Peyer's patch (tissue), 4 donors: ENCODE results near the gene C11orf97. TPM values are rescaled to one million over a fixed set of nuclear protein-coding genes. Genes with fewer than 3 reads are reported as not detected.
A peak's percentile ranks its signal among the peaks of the same experiment; 100 is the strongest.

Source experiments
- DNase-seq, 3 donors: peaks; one replicate each; pipeline ENCODE4 v3.0.0-alpha.2; 2017 to 2019
- H3K27ac ChIP-seq, 4 donors: fragments of 200-600 bp; sonication (generic); one replicate each; pipeline ENCODE4 v1.5.1; 2016 to 2019
- H3K27me3 ChIP-seq, 2 donors: fragments of 200-600 bp; sonication (generic); one replicate each; pipeline ENCODE4 v1.5.1; 2019
- H3K36me3 ChIP-seq, 3 donors: fragments of 200-600 bp; sonication (generic); one replicate each; pipeline ENCODE4 v1.5.1; 2016 to 2019
- H3K4me1 ChIP-seq, 4 donors: fragments of 200-600 bp; sonication (generic); one replicate each; pipeline ENCODE4 v1.5.1; 2016 to 2019
- H3K4me3 ChIP-seq, 4 donors: fragments of 200-600 bp; sonication (generic); 1 replicate in 3 of 4; 2 replicates in 1 of 4; pipeline ENCODE4 v1.5.1; 2016 to 2019; ENCODE audit warnings: mild to moderate bottlenecking in 1 of 4
- H3K9me3 ChIP-seq, 4 donors: fragments of 200-600 bp; sonication (generic); one replicate each; pipeline ENCODE4 v1.5.1; 2016 to 2019; ENCODE audit warnings: mild to moderate bottlenecking in 1 of 4
- POLR2A ChIP-seq, 2 donors: fragments of 450-650 bp; IDR thresholded peaks; one replicate each; pipeline ENCODE4 v1.5.1; 2017; ENCODE audit warnings: antibody characterized with exemption in 2 of 2, mild to moderate bottlenecking in 2 of 2, moderate library complexity in 2 of 2
- total RNA-seq, 4 donors: library from RNA; depleted of rRNA; stranded (reverse); fragments of >200 nt; gene quantifications; one replicate each; pipeline ENCODE4 v1.1.0, GENCODE V29; 2016
- TF ChIP-seq, protein P1 (sequence below), 6 experiments: fragments of 450-650 bp in 4 of 6; fragments of 200-600 bp in 2 of 6; sonication (generic) in 1 of 6; IDR thresholded peaks; one replicate each; pipeline ENCODE4 v1.5.1; 2017 to 2019; ENCODE audit warnings: antibody characterized with exemption in 6 of 6, mild to moderate bottlenecking in 3 of 6, moderate library complexity in 1 of 6

The C11orf97 gene
- total RNA-seq, 4 donors from 2014 or later, result not detected

DNA sequence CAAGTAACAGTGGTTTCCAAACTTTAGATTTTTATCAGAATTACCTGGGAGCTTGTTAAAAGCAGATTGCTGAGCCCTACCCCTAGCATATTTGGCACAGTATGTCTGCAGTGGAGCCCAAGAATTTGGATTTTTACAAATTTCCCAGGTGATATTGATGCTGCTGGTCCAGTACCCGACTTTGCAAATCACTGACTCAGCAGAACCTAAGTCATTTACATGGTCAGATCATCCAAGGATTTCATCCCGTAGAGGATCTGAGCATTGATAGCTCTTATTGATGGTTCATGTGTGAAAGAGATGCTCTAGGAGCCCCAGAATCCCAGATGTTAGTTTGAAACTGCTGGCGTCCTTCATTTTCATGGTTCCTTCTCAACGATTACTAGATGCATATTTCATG, 6.0 kb downstream of the C11orf97 start:
- Histone ChIP-seq H3K4me3 (no peak overlapping the region), H3K27ac (no peak overlapping the region), H3K36me3 (no peaks in the 10 kb centered on the region), H3K9me3 (no peaks in the 10 kb centered on the region), H3K27me3 (no peaks in the 10 kb centered on the region), H3K4me1 (peaks cover 0 to 3% (median 0%) of the 10 kb centered on the region in 4 donors)
- no peak for DNase-seq
- TF ChIP-seq, protein P1, sequence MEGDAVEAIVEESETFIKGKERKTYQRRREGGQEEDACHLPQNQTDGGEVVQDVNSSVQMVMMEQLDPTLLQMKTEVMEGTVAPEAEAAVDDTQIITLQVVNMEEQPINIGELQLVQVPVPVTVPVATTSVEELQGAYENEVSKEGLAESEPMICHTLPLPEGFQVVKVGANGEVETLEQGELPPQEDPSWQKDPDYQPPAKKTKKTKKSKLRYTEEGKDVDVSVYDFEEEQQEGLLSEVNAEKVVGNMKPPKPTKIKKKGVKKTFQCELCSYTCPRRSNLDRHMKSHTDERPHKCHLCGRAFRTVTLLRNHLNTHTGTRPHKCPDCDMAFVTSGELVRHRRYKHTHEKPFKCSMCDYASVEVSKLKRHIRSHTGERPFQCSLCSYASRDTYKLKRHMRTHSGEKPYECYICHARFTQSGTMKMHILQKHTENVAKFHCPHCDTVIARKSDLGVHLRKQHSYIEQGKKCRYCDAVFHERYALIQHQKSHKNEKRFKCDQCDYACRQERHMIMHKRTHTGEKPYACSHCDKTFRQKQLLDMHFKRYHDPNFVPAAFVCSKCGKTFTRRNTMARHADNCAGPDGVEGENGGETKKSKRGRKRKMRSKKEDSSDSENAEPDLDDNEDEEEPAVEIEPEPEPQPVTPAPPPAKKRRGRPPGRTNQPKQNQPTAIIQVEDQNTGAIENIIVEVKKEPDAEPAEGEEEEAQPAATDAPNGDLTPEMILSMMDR (IDR thresholded peaks at IDR 0.05), result no peak
- TF ChIP-seq POLR2A (IDR thresholded peaks at IDR 0.05), result no peak

DNA sequence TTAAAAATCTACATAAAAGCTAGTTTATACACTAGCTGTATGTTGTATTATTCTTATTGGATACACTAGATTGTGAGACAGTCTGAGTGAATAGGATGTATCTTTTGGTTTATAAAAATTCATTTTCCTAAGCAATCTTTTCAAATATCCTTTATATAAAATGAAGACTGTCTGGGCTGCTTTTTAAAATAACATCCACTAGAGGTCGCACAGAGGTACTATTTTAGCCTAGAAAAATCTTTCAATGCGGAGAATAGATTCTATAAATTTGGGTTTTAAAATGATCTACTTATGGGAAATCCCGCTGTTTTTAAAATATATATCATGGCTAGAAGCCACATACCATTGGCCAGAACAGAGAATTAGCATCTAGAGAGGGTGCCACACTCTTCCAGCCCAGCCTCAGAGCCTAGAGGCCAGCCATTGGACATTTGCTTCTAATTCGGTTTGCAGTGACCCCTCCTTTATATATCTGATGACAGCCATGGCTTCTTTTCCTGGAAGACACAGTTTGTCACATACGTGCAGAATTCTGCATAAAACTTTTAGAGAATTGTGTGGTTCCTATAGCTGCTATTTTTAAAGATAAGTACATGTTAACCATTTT, 7.3 kb downstream of the C11orf97 start:
- no peak overlapping the region for H3K27ac ChIP-seq
- no peaks in the 10 kb centered on the region for H3K4me1 ChIP-seq
- H3K27me3 ChIP-seq, result no peaks in the 10 kb centered on the region
- no peaks in the 10 kb centered on the region for H3K9me3 ChIP-seq
- no peak overlapping the region for H3K4me3 ChIP-seq
- TF ChIP-seq, protein P1 (IDR thresholded peaks at IDR 0.05), result peak; percentile 48 to 75 (median 69)
- TF ChIP-seq POLR2A (IDR thresholded peaks at IDR 0.05), result no peak
- H3K36me3 ChIP-seq, result no peaks in the 10 kb centered on the region
- no peak for DNase-seq

DNA sequence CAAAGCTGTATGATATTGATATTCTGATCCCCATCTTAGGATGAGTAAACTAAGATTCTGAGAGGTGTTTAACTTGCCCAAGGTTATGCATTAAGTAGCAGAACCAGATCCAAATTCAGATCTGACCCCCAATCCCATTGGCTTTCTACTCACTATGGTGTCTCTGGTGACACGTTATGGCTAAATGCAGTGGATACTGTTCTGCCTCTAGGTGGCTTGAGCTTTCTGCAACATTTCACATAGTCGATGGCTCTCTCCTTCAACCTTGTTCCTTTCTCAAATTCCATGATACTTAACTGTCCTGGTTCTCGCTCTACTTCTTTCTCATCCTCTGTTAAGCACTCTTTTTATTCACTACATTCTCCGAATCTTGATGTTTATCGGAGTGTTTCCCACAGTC, 9.4 kb downstream of the C11orf97 start:
- H3K36me3 ChIP-seq, result no peaks in the 10 kb centered on the region
- H3K9me3 ChIP-seq, result no peaks in the 10 kb centered on the region
- no peak overlapping the region for H3K27ac ChIP-seq
- TF ChIP-seq POLR2A (IDR thresholded peaks at IDR 0.05), result no peak
- TF ChIP-seq, protein P1 (IDR thresholded peaks at IDR 0.05), result peak in 4 of 6 experiments; percentile 20 to 69 (median 65)
- no peak for DNase-seq
- no peaks in the 10 kb centered on the region for H3K27me3 ChIP-seq
- H3K4me1 ChIP-seq, result peaks cover 0 to 7% (median 0%) of the 10 kb centered on the region in 4 donors
- H3K4me3 ChIP-seq, result no peak overlapping the region

DNA sequence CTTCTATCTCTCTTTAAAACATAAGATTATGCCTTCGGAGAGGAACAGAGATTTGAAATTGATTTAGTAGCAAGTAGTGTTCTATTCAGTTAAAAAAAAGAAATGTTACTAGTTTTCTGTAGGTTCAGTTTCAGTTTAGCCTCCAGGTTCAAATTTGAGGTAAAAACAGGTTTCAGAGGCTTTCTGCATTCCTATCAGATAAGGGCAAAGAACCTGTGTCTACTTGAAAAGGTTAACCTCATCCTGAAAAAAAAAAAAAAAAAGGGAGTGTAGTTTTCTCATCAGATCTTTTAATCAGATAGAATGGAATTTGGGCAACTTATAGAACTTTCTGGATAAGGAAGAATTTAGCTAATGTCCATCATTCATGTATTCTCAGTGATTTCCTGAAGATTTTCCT, 12.1 kb downstream of the C11orf97 start:
- H3K4me1 ChIP-seq, result peaks cover 0 to 7% (median 0%) of the 10 kb centered on the region in 4 donors
- H3K27ac ChIP-seq, result no peak overlapping the region
- no peaks in the 10 kb centered on the region for H3K9me3 ChIP-seq
- no peak for DNase-seq
- H3K4me3 ChIP-seq, result no peak overlapping the region
- no peaks in the 10 kb centered on the region for H3K27me3 ChIP-seq
- H3K36me3 ChIP-seq, result no peaks in the 10 kb centered on the region
- TF ChIP-seq, protein P1 (IDR thresholded peaks at IDR 0.05), result no peak
- TF ChIP-seq POLR2A (IDR thresholded peaks at IDR 0.05), result no peak

DNA sequence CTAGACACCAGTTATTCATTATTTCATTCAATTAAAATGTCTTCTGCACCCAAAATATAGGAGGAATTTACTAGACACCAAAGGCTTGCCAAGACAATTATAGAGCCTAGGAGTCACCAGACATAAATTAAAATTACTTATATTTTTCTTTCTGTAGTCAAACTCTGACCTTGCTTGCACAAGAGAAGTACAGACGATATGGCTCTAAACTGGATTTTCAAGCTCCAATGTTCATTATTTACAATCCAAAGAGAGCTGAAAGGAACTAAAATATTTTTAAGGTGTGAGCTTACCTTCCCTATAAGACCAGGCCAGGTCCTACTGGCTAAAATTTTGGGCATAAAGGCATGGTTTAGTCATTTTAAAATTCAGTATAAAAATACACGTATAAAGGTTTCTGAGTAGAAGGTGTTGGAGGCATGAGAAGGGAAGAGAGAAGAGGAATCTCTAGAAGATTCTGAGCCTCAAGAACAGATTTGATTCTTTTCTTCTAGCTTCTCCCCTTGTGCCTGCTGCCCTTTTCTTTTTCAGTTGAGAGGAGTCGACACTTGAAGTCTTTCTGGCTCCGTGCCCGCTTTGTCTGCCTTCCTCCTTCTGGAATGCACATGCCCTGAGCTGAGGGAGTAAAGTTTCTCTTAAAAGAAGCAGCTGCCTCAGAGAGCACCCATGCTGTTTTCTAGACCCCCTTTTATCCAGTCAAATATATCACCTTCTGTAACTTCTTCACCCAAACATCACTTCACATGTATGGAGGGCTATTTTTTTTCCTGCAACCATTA, 13.5 kb downstream of the C11orf97 start:
- no peak overlapping the region for H3K27ac ChIP-seq
- H3K4me3 ChIP-seq, result no peak overlapping the region

More for the DNA sequence above, 13.5 kb downstream of the C11orf97 start:
- Histone ChIP-seq H3K4me1 (peaks cover 0 to 7% (median 0%) of the 10 kb centered on the region in 4 donors), H3K9me3 (no peaks in the 10 kb centered on the region), H3K36me3 (no peaks in the 10 kb centered on the region), H3K27me3 (no peaks in the 10 kb centered on the region)
- peak in 2 of 3 donors; percentile 71 to 79 for DNase-seq
- TF ChIP-seq, protein P1 (IDR thresholded peaks at IDR 0.05), result no peak
- TF ChIP-seq POLR2A (IDR thresholded peaks at IDR 0.05), result no peak
